ENCODE measurements around the gene EEFSEC. TPM values are rescaled to one million over a fixed set of nuclear protein-coding genes. Genes with fewer than 3 reads are reported as not detected.

Gene EEFSEC
- total and polyA plus RNA-seq, 2 experiments from 2014 or later = 10.1 to 16.2 TPM

DNA sequence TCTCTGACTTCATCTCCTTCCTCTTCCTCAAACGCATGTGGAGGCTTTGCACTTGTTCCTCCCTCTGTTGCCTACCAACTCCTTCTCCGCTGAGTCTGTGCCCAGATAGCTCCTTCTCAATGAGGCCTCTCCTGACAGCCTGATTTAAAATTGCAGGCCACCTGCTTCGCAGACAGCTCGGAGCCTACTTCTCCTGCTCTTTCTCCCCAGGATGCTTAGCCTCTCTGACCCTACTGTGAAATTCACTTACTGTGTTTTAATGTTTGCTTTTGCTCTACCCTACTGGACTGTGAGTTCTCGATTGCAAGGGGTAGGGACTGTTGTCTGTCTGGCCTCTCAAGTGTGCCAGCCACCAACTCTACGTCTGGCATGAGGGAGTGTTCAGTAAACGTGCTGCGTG lies 83.4 kb downstream of the EEFSEC start:
- H3K4me1 ChIP-seq (ENCODE audit: insufficient read depth) = peaks cover 5% of the 10 kb centered on the region; the same call in 1 of the 2 replicates
- no peak for ATAC-seq

More for the DNA sequence above, 83.4 kb downstream of the EEFSEC start:
- no peaks in the 10 kb centered on the region for H3K79me2 ChIP-seq (replicated peaks; ENCODE audit: insufficient read depth)
- no peaks in the 10 kb centered on the region for H3K36me3 ChIP-seq (ENCODE audit: insufficient read depth)
- H2AFZ ChIP-seq = no peak overlapping the region
- H3K9me2 ChIP-seq (ENCODE audit: insufficient read depth) = no peaks in the 10 kb centered on the region
- Mint-ChIP-seq H3K9me3 (no peaks in the 10 kb centered on the region), H3K4me1 (peaks cover 30% of the 10 kb centered on the region), H3K36me3 (ENCODE audit: low read depth) (no peaks in the 10 kb centered on the region), H3K4me3 (no peak overlapping the region), H3K27me3 (ENCODE audit: insufficient read depth, low read depth, poor library complexity) (peaks cover 4% of the 10 kb centered on the region), H3K27ac (no peak overlapping the region)
- H3K4me3 ChIP-seq = no peak overlapping the region
- H3F3A ChIP-seq (replicated peaks; ENCODE audit: low read depth) = no peaks in the 10 kb centered on the region
- H3K27ac ChIP-seq (ENCODE audit: low read depth) = no peak overlapping the region
- DNase-seq (ENCODE audit: low spot score) = no peak
- no peak for TF ChIP-seq EZH2phosphoT487 (IDR thresholded peaks at IDR 0.05; ENCODE audit: unreplicated experiment)
- TF ChIP-seq, protein P1, sequence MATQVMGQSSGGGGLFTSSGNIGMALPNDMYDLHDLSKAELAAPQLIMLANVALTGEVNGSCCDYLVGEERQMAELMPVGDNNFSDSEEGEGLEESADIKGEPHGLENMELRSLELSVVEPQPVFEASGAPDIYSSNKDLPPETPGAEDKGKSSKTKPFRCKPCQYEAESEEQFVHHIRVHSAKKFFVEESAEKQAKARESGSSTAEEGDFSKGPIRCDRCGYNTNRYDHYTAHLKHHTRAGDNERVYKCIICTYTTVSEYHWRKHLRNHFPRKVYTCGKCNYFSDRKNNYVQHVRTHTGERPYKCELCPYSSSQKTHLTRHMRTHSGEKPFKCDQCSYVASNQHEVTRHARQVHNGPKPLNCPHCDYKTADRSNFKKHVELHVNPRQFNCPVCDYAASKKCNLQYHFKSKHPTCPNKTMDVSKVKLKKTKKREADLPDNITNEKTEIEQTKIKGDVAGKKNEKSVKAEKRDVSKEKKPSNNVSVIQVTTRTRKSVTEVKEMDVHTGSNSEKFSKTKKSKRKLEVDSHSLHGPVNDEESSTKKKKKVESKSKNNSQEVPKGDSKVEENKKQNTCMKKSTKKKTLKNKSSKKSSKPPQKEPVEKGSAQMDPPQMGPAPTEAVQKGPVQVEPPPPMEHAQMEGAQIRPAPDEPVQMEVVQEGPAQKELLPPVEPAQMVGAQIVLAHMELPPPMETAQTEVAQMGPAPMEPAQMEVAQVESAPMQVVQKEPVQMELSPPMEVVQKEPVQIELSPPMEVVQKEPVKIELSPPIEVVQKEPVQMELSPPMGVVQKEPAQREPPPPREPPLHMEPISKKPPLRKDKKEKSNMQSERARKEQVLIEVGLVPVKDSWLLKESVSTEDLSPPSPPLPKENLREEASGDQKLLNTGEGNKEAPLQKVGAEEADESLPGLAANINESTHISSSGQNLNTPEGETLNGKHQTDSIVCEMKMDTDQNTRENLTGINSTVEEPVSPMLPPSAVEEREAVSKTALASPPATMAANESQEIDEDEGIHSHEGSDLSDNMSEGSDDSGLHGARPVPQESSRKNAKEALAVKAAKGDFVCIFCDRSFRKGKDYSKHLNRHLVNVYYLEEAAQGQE (IDR thresholded peaks at IDR 0.05; ENCODE audit: unreplicated experiment) = no peak
- TF ChIP-seq, protein P2, sequence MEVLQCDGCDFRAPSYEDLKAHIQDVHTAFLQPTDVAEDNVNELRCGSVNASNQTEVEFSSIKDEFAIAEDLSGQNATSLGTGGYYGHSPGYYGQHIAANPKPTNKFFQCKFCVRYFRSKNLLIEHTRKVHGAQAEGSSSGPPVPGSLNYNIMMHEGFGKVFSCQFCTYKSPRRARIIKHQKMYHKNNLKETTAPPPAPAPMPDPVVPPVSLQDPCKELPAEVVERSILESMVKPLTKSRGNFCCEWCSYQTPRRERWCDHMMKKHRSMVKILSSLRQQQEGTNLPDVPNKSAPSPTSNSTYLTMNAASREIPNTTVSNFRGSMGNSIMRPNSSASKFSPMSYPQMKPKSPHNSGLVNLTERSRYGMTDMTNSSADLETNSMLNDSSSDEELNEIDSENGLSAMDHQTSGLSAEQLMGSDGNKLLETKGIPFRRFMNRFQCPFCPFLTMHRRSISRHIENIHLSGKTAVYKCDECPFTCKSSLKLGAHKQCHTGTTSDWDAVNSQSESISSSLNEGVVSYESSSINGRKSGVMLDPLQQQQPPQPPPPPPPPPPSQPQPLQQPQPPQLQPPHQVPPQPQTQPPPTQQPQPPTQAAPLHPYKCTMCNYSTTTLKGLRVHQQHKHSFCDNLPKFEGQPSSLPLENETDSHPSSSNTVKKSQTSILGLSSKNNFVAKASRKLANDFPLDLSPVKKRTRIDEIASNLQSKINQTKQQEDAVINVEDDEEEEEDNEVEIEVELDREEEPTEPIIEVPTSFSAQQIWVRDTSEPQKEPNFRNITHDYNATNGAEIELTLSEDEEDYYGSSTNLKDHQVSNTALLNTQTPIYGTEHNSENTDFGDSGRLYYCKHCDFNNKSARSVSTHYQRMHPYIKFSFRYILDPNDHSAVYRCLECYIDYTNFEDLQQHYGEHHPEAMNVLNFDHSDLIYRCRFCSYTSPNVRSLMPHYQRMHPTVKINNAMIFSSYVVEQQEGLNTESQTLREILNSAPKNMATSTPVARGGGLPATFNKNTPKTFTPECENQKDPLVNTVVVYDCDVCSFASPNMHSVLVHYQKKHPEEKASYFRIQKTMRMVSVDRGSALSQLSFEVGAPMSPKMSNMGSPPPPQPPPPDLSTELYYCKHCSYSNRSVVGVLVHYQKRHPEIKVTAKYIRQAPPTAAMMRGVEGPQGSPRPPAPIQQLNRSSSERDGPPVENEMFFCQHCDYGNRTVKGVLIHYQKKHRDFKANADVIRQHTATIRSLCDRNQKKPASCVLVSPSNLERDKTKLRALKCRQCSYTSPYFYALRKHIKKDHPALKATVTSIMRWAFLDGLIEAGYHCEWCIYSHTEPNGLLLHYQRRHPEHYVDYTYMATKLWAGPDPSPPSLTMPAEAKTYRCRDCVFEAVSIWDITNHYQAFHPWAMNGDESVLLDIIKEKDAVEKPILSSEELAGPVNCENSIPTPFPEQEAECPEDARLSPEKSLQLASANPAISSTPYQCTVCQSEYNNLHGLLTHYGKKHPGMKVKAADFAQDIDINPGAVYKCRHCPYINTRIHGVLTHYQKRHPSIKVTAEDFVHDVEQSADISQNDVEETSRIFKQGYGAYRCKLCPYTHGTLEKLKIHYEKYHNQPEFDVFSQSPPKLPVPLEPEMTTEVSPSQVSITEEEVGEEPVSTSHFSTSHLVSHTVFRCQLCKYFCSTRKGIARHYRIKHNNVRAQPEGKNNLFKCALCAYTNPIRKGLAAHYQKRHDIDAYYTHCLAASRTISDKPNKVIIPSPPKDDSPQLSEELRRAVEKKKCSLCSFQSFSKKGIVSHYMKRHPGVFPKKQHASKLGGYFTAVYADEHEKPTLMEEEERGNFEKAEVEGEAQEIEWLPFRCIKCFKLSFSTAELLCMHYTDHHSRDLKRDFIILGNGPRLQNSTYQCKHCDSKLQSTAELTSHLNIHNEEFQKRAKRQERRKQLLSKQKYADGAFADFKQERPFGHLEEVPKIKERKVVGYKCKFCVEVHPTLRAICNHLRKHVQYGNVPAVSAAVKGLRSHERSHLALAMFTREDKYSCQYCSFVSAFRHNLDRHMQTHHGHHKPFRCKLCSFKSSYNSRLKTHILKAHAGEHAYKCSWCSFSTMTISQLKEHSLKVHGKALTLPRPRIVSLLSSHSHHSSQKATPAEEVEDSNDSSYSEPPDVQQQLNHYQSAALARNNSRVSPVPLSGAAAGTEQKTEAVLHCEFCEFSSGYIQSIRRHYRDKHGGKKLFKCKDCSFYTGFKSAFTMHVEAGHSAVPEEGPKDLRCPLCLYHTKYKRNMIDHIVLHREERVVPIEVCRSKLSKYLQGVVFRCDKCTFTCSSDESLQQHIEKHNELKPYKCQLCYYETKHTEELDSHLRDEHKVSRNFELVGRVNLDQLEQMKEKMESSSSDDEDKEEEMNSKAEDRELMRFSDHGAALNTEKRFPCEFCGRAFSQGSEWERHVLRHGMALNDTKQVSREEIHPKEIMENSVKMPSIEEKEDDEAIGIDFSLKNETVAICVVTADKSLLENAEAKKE (CRISPR knock-in tag; IDR thresholded peaks at IDR 0.05) = no peak
- no peak for TF ChIP-seq NANOG (IDR thresholded peaks at IDR 0.05; ENCODE audit: borderline replicate concordance)
- TF ChIP-seq CREB1 (CRISPR knock-in tag; IDR thresholded peaks at IDR 0.05; ENCODE audit: low read depth) = no peak
- H3K27me3 ChIP-seq (ENCODE audit: insufficient read depth) = no peaks in the 10 kb centered on the region
- no peaks in the 10 kb centered on the region; the same call in 1 of the 2 replicates for H4K20me1 ChIP-seq (replicated peaks; ENCODE audit: insufficient read depth)
- H3K4me2 ChIP-seq = no peak overlapping the region
